HFFc6 (cell line): ENCODE data around the gene COL25A1. TPM values are rescaled to one million over a fixed set of nuclear protein-coding genes. Genes with fewer than 3 reads are reported as not detected.
"Not testable (repeated sequence)": the region's sequence is repeated elsewhere in the genome, so short reads cannot be mapped to it uniquely, and the experiment has no call there.

Experiments
- DNase-seq: peaks from one replicate; pipeline ENCODE4 v3.0.0-alpha.2; 2018
- H3K27ac Mint-ChIP-seq: 2 replicates; pipeline ENCODE4 v1.8.0; 2020; ENCODE audit warnings: mild to moderate bottlenecking, mixed read lengths
- H3K27me3 Mint-ChIP-seq: 2 replicates; pipeline ENCODE4 v1.8.0; 2021; ENCODE audit warnings: mild to moderate bottlenecking, moderate library complexity, mixed read lengths; ENCODE audit not compliant: insufficient read depth
- H3K36me3 Mint-ChIP-seq: 2 replicates; pipeline ENCODE4 v1.8.0; 2021; ENCODE audit warnings: low read depth, mixed read lengths
- H3K4me1 Mint-ChIP-seq: 2 replicates; pipeline ENCODE4 v1.8.0; 2020; ENCODE audit warnings: low read depth, mixed read lengths
- H3K4me3 Mint-ChIP-seq: 2 replicates; pipeline ENCODE4 v1.8.0; 2020; ENCODE audit warnings: mild to moderate bottlenecking, moderate library complexity, mixed read lengths
- H3K9me3 Mint-ChIP-seq: 2 replicates; pipeline ENCODE4 v1.8.0; 2020; ENCODE audit warnings: mild to moderate bottlenecking, mixed read lengths
- total RNA-seq, 6 experiments: library from RNA; stranded (reverse); fragmentation: NEBNext Ultra II Directional; extraction: Animal tissue kit (Norgen Biotek cat#: 25700); gene quantifications; 2 replicates in 1 of 6; 3 replicates in 5 of 6; pipeline ENCODE4 v1.2.3, GENCODE V29; 2021
- TF ChIP-seq, protein P1 (sequence below): fragments of 200-600 bp; sonication (generic); IDR thresholded peaks from 2 replicates; pipeline ENCODE4 v1.5.0; 2021; ENCODE audit warnings: antibody characterized with exemption, mild to moderate bottlenecking

The COL25A1 gene
- total RNA-seq, 6 experiments from 2014 or later = not detected

DNA sequence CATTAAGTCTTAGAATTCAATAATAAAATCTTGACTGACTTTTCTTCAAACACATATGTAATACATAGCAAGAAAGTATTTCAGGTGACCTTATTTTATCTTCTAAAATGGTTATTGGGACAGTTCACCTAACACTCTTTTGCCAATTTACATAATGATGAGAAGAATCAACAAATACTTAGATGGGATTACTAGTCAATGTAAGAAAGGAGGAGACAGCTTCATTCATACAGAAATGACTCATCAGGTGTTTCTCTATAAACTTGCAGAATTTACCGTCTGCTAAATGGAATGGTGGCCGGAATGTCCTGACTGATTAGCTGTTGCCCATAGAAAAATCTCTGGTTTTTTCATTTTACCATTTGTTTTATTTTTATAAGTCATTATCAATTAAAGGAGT is 424.6 kb downstream of the COL25A1 start:
- TF ChIP-seq, protein P1, sequence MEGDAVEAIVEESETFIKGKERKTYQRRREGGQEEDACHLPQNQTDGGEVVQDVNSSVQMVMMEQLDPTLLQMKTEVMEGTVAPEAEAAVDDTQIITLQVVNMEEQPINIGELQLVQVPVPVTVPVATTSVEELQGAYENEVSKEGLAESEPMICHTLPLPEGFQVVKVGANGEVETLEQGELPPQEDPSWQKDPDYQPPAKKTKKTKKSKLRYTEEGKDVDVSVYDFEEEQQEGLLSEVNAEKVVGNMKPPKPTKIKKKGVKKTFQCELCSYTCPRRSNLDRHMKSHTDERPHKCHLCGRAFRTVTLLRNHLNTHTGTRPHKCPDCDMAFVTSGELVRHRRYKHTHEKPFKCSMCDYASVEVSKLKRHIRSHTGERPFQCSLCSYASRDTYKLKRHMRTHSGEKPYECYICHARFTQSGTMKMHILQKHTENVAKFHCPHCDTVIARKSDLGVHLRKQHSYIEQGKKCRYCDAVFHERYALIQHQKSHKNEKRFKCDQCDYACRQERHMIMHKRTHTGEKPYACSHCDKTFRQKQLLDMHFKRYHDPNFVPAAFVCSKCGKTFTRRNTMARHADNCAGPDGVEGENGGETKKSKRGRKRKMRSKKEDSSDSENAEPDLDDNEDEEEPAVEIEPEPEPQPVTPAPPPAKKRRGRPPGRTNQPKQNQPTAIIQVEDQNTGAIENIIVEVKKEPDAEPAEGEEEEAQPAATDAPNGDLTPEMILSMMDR = no peak
- Mint-ChIP-seq H3K9me3 (no peaks in the 10 kb centered on the region), H3K27ac (no peak overlapping the region), H3K4me3 (no peak overlapping the region), H3K4me1 (peaks cover 48% of the 10 kb centered on the region), H3K36me3 (no peaks in the 10 kb centered on the region), H3K27me3 (no peaks in the 10 kb centered on the region; the same call in 1 of the 2 replicates)
- no peak for DNase-seq

DNA sequence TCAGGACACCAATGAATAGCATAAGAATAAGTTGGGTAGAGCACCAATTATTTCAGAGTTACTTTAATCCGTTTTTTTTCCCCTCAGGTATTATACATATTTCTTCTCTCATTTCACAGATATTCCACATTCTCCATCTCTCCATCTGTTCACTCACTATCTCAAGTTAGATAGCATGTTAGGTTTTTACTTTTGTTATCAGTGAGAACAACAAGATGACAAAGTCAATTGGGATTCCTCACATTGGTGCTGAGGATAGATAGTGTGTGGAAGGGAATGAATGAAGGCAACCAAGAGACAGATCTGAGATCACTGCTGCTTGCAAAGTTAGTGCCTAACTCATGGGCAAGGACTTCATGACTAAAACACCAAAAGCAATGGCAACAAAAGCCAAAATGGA is 427.7 kb downstream of the COL25A1 start:
- TF ChIP-seq, protein P1 = no peak
- Mint-ChIP-seq H3K27ac (no peak overlapping the region), H3K36me3 (no peaks in the 10 kb centered on the region), H3K4me3 (no peak overlapping the region), H3K4me1 (peaks cover 21% of the 10 kb centered on the region), H3K9me3 (no peaks in the 10 kb centered on the region), H3K27me3 (no peaks in the 10 kb centered on the region; the same call in 1 of the 2 replicates)
- no peak for DNase-seq

DNA sequence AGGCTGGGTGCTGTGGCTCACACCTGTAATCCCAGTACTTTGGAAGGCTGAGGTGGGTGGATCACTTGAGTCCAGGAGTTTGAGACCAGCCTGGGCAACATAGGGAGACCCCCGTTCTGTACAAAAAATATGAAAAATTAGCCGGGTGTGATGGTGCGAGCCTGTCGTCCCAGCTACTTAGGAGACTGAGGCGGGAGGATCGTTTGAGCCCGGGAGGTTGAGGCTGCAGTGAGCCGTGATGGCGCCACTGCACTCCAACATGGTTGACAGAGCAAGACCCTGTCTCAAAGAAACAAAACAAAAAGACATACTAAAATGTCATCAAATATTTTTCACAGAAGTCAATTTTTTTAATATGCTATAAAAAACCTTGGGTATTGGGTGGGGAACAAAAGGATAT is 432.5 kb downstream of the COL25A1 start:
- H3K4me1 Mint-ChIP-seq, H3K27me3 Mint-ChIP-seq, H3K27ac Mint-ChIP-seq, H3K9me3 Mint-ChIP-seq, H3K4me3 Mint-ChIP-seq, H3K36me3 Mint-ChIP-seq, DNase-seq: not testable (repeated sequence)

GRCh38 chr4:108868606-108869227 is 433.7 kb downstream of the COL25A1 start:
- H3K9me3 Mint-ChIP-seq = no peaks in the 10 kb centered on the region
- no peak overlapping the region for H3K27ac Mint-ChIP-seq
- TF ChIP-seq, protein P1 = no peak
- DNase-seq = no peak
- H3K4me3 Mint-ChIP-seq = no peak overlapping the region; the same call in 1 of the 2 replicates
- H3K27me3 Mint-ChIP-seq = peaks cover 5% of the 10 kb centered on the region
- no peaks in the 10 kb centered on the region for H3K36me3 Mint-ChIP-seq
- H3K4me1 Mint-ChIP-seq = no peaks in the 10 kb centered on the region

DNA sequence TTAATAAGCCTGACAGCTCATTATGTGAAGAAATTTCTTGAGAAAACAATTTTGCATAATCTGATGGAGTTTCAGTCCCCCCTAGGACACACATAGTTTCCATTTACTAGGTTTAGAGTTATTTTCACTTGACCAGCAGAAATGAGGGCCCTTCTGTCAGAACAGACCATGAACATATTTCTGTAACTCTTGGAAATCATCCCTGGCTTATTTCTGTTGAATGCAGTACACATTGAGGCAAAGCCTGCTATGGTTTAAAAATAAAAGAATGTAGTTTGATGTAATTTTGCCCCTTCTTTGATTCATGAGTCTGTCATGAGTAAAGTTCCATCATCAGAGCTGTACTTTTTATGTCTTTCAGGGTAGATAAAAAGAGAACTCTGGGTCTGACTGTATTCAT is 435.0 kb downstream of the COL25A1 start:
- Mint-ChIP-seq H3K36me3 (no peaks in the 10 kb centered on the region), H3K9me3 (no peaks in the 10 kb centered on the region), H3K27ac (no peak overlapping the region), H3K4me1 (no peaks in the 10 kb centered on the region), H3K4me3 (no peak overlapping the region), H3K27me3 (peaks cover 5% of the 10 kb centered on the region)
- TF ChIP-seq, protein P1 = no peak
- DNase-seq = no peak

- Mint-ChIP-seq H3K27me3 (peaks cover 4% of the 10 kb centered on the region), H3K27ac (no peak overlapping the region), H3K4me1 (no peaks in the 10 kb centered on the region), H3K4me3 (no peak overlapping the region), H3K9me3 (no peaks in the 10 kb centered on the region), H3K36me3 (no peaks in the 10 kb centered on the region)
- TF ChIP-seq, protein P1 = no peak
- no peak for DNase-seq
These were observed 441.1 kb downstream of the COL25A1 start for GRCh38 chr4:108861334-108861733.
